GM21717 (cell line): ENCODE results near the gene REG3A.

Experiments
- ATAC-seq: cut with Tn5 transposase; IDR thresholded peaks from one replicate; pipeline ENCODE4 v1.9.1; 2021; ENCODE audit warnings: mild to moderate bottlenecking, moderate library complexity; ENCODE audit not compliant: unreplicated experiment

REG3A gene

DNA sequence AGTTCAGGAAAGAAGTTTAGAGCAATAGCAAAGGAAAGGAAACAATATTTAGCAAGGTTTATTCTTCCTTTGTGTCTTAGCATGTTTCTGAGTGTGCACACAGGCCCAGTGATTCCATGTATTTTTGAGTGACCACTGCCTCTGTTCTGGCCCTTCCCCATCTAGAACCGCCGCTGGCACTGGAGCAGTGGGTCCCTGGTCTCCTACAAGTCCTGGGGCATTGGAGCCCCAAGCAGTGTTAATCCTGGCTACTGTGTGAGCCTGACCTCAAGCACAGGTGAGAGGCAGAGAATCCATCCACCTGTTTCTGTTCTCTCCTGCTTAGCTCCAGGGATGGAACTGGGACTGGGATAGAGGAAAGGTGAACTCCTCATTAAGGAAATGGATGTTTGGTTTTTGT lies 36.9 kb downstream of the REG3A start:
- ATAC-seq = no peak

DNA sequence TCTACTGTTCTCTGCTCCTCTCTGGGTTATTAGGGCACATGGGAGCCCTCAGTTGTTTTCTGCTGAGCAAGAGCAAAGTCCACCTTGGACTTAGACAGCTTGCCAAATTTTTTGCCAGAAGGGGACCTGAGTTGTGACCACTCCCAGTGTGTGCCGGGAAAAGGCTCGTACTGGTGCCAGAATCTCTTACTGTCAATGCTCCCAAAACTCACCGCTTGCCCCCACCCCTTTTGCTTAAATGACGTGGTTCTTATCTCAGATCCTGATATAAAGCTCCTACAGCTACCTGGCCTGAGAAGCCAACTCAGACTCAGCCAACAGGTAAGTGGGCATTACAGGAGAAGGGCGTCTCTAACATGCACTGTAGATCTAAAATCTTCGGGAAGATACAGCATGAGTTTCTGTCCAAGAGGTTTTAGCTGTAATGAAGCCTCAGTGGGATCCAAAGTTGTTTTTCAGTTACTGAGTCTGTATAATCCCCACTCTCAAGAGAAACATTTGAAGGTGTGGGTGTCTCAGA lies 39.3 kb downstream of the REG3A start, which contains the start of gene REG1A:
REG1A (plus strand) TSS at position 295 of the 520 bp plus-strand sequence. CDS start 374 bp downstream, outside the sequence.
- no peak for ATAC-seq

DNA sequence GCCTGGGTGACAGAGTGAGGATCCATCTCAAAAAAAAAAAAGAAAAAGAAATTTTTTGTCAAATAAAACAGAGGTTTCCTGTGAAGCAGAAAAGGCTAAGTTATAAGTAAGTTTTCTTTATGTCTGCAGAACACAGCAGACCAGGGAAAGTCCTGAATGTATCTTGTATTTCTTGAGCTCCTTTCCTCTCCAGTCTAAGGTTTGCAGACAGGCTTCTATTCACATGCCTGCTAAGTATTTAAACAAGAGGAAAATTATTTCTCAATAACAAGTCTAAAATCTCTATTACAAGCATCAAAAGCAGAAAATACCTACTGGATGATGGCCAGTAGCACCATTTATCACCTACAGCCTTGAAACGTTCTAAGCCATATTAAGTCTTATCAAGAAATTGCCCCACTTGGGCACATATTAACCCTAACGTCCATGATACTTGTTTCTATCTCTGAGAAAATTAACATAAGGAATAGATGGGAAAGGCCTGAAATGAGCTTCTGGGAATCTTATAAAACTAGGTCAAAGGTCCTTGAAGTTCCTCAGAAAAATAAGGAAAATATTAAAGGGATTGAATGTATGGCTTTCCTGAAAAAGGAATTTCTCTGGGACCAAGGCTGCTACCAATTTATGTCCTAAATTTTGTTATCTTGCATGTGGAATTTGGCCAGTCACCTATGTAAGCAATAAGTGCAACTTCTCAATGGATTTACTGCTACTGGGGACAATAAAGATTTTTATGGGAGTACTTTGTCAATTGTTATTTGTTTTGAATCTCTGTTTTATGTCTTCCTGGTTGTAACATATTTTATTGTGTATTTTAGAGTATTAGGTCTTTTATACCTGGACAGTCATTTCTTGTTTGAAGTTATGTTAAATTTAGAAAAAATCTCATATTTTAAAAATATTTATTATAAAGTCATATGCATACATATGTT lies 42.3 kb downstream of the REG3A start:
- no peak for ATAC-seq

DNA sequence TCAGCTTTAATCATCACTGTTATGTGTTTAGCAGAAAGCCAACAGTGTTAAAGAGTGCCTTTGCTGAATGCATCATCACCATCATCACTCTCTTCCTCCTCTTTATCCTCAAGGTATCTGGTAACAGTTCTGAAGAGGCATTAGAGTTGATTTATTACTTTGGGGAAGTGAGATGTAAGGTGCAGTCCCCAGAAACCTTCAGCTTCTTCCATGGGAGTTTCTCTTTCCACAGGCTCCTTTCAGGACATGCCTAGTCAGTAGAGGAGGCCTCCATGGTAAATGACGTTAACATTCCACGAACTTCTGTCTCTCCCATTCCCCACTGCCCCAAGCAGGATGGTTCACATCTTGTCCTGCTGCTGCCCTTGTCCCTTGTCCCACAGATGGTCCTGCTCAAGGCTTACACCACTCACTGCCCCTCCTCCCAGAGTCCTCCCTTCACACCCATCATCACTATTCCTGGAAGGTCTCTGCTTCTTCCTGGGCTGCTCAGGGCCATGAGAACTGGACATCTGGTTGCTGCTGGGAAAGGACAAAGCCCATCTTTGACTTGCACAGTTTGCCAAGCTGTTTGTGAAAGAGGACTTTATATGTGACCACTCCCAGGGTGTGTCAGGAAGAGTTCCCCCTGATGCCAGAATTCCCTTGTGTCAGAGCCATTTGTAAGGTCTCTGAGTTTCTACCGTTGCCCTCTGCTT lies 44.6 kb downstream of the REG3A start:
- no peak for ATAC-seq

DNA sequence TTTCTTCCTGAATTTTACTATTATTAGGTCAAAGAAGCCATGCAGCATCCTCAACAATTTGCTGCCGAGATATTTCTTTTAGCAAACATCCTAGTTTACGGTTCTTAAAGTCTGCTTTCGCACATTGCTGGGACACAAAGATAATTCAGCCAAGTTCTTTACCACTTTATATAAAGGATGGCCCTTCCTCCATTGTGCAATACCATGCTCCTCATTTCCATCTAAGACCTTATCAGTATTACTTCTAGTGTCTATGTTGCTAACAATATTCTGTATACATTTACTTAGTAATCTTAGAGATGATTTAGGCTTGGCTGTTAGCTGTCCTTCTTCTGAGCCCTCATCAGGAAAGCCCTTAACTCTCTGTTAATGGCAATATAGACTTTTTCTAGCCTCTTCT lies 47.3 kb downstream of the REG3A start:
- ATAC-seq = no peak
